Vagina (tissue), 2 donors: Measurements from ENCODE around the gene PAPLN. TPM values are rescaled to one million over a fixed set of nuclear protein-coding genes. Genes with fewer than 3 reads are reported as not detected.
"Not testable (repeated sequence)": the region's sequence is repeated elsewhere in the genome, so short reads cannot be mapped to it uniquely, and the experiment has no call there.

Experiments
- DNase-seq, 2 donors: peaks; one replicate each; pipeline ENCODE4 v3.0.0-alpha.2; 2017; ENCODE audit errors: extremely low spot score in 2 of 2
- H3K27ac ChIP-seq: fragments of 200-600 bp; sonication (generic); one replicate; pipeline ENCODE4 v1.5.1; 2019
- H3K27me3 ChIP-seq: fragments of 200-600 bp; sonication (generic); one replicate; pipeline ENCODE4 v1.5.1; 2019
- H3K36me3 ChIP-seq, 2 donors: fragments of 200-600 bp; sonication (generic); one replicate each; pipeline ENCODE4 v1.5.1; 2017 to 2019
- H3K4me1 ChIP-seq: fragments of 200-600 bp; sonication (generic); one replicate; pipeline ENCODE4 v1.5.1; 2019
- H3K4me3 ChIP-seq, 2 donors: fragments of 200-600 bp; sonication (generic); 1 replicate in 1 of 2; 2 replicates in 1 of 2; pipeline ENCODE4 v1.5.1; 2016 to 2019
- H3K9me3 ChIP-seq: fragments of 200-600 bp; sonication (generic); one replicate; pipeline ENCODE4 v1.5.1; 2019
- CTCF ChIP-seq, 3 experiments: fragments of 450-650 bp in 2 of 3; fragments of 200-600 bp in 1 of 3; sonication (generic) in 1 of 3; IDR thresholded peaks; one replicate each; pipeline ENCODE4 v1.5.1; 2017 to 2019; ENCODE audit warnings: antibody characterized with exemption in 3 of 3, mild to moderate bottlenecking in 2 of 3, moderate library complexity in 2 of 3
- POLR2A ChIP-seq, 2 donors: fragments of 450-650 bp; IDR thresholded peaks; one replicate each; pipeline ENCODE4 v1.6.1; 2017; ENCODE audit warnings: antibody characterized with exemption in 2 of 2, mild to moderate bottlenecking in 2 of 2, moderate library complexity in 2 of 2
- POLR2AphosphoS5 ChIP-seq, 2 donors: sonication (generic); formaldehyde crosslinking; IDR thresholded peaks; one replicate each; pipeline ENCODE4 v1.9.0; 2017; ENCODE audit warnings: antibody characterized with exemption in 2 of 2, mild to moderate bottlenecking in 2 of 2, low read depth in 1 of 2; ENCODE audit not compliant: insufficient read depth in 1 of 2
- intact Hi-C: fragments of 100-400 bp; cut with DNase I; formaldehyde crosslinking; loops from one replicate; pipeline ENCODE4 v1.15.1; 2023
- total RNA-seq: library from RNA; depleted of rRNA; stranded (reverse); fragments of >200 nt; gene quantifications from one replicate; pipeline ENCODE4 v1.2.3, GENCODE V29; 2016

Gene PAPLN
- total RNA-seq, 1 donor from 2014 or later = 16.2 TPM

- DNase-seq = no peak
- intact Hi-C loops = no loop called here
- H3K36me3 ChIP-seq = peaks cover 0 to 13% of the 10 kb centered on the region in 2 donors
Observed at GRCh38 chr14:73293782-73294781, 56.8 kb downstream of the PAPLN start.

GRCh38 chr14:73295198-73295796, 58.0 kb downstream of the PAPLN start:
- no peaks in the 10 kb centered on the region for H3K4me1 ChIP-seq
- intact Hi-C loops = loop anchor here (5.0 kb wide), 1 partner anchor 177 kb away; no protein-coding TSS in a partner anchor
- no peak overlapping the region for H3K4me3 ChIP-seq
- no peaks in the 10 kb centered on the region for H3K27me3 ChIP-seq
- no peak for DNase-seq
- H3K27ac ChIP-seq = no peak overlapping the region
- TF ChIP-seq POLR2AphosphoS5 (IDR thresholded peaks at IDR 0.05; ENCODE audit: insufficient read depth in 1 of 2, low read depth in 1 of 2) (no peak), POLR2A (IDR thresholded peaks at IDR 0.05) (no peak), CTCF (IDR thresholded peaks at IDR 0.05) (peak; percentile 31 to 60 (median 40))
- peaks cover 0 to 13% of the 10 kb centered on the region in 2 donors for H3K36me3 ChIP-seq
- no peaks in the 10 kb centered on the region for H3K9me3 ChIP-seq

More at GRCh38 chr14:73293782-73294781, 56.8 kb downstream of the PAPLN start:
- no peak for TF ChIP-seq POLR2A (IDR thresholded peaks at IDR 0.05)
- no peak for TF ChIP-seq POLR2AphosphoS5 (IDR thresholded peaks at IDR 0.05; ENCODE audit: insufficient read depth in 1 of 2, low read depth in 1 of 2)
- TF ChIP-seq CTCF (IDR thresholded peaks at IDR 0.05) = no peak
- H3K4me1 ChIP-seq = no peaks in the 10 kb centered on the region
- no peaks in the 10 kb centered on the region for H3K9me3 ChIP-seq
- no peak overlapping the region for H3K27ac ChIP-seq
- no peak overlapping the region for H3K4me3 ChIP-seq
- no peaks in the 10 kb centered on the region for H3K27me3 ChIP-seq

GRCh38 chr14:73305499-73305898, 68.2 kb downstream of the PAPLN start:
- no peak for DNase-seq
- H3K4me3 ChIP-seq = no peak overlapping the region
- intact Hi-C loops = no loop called here
- no peaks in the 10 kb centered on the region for H3K4me1 ChIP-seq
- H3K27ac ChIP-seq = no peak overlapping the region
- H3K9me3 ChIP-seq = no peaks in the 10 kb centered on the region
- H3K27me3 ChIP-seq = no peaks in the 10 kb centered on the region
- no peak for TF ChIP-seq POLR2A (IDR thresholded peaks at IDR 0.05)
- TF ChIP-seq POLR2AphosphoS5 (IDR thresholded peaks at IDR 0.05; ENCODE audit: insufficient read depth in 1 of 2, low read depth in 1 of 2) = no peak
- no peak for TF ChIP-seq CTCF (IDR thresholded peaks at IDR 0.05)
- no peaks in the 10 kb centered on the region for H3K36me3 ChIP-seq

- TF ChIP-seq POLR2A (IDR thresholded peaks at IDR 0.05) = no peak
- TF ChIP-seq CTCF (IDR thresholded peaks at IDR 0.05) = no peak
- no peak for TF ChIP-seq POLR2AphosphoS5 (IDR thresholded peaks at IDR 0.05; ENCODE audit: insufficient read depth in 1 of 2, low read depth in 1 of 2)
- Histone ChIP-seq H3K4me1 (no peaks in the 10 kb centered on the region), H3K4me3 (no peak overlapping the region), H3K27ac (no peak overlapping the region), H3K9me3 (no peaks in the 10 kb centered on the region), H3K36me3 (no peaks in the 10 kb centered on the region), H3K27me3 (no peaks in the 10 kb centered on the region)
- intact Hi-C loops = no loop called here
- DNase-seq = no peak
Observed at GRCh38 chr14:73307261-73307660, 70.0 kb downstream of the PAPLN start.

- H3K4me3 ChIP-seq, DNase-seq, intact Hi-C loops, H3K27ac ChIP-seq, H3K9me3 ChIP-seq, H3K36me3 ChIP-seq, H3K27me3 ChIP-seq, H3K4me1 ChIP-seq: not testable (repeated sequence)
Observed at GRCh38 chr14:73309207-73309606, 71.9 kb downstream of the PAPLN start.
